GM19438 (cell line): ENCODE data around the gene ELL2.

Experiments used
- ATAC-seq: cut with Tn5 transposase; IDR thresholded peaks from one replicate; pipeline ENCODE4 v1.9.1; 2021; ENCODE audit warnings: low read depth; ENCODE audit not compliant: unreplicated experiment

ELL2 gene

DNA sequence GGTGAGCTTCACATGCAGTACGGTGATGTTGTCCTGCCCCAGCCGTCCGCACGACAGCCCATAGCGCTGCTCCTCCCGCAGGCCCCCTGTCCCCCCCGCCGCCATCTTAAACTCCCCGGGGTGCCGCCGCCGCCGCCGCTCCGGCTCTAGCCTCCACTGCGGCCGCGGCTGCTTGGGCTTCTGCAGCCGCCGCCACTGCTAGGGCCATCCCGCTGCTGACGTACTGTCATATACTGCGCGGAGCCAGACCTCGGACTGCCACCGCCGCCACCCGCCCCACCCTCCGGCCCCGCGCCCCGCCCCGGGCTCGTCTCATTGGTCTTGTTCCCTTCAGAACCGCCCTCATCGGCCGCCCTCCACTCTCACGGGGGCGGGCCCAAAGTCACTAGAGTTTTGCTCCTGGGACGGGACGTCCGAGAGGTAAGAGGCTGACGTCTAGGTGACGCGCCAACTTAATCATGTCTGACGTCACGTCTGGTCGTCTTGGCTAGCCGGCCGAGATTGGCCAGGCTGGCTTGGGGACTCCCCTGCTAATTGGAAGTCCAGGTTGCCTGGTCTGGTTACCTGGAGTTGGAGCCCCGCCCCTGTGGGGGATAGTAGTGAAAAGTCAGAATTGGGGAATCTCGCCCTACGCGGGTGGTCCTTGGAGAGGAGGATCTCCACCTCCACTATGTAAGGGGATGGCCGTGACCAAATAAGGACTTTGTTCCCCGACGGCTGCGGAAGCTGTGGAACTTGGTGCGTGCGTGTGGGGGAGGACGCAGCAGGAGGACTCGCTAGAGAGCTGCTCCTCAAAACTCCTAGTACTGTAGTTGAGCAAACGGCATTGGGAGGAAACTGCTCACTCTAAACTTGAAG lies at the start of gene ELL2:
Gene ELL2 (minus strand): TSS at position 235 of the 858 bp plus-strand sequence. CDS start 130 bp downstream, at position 105.
- ATAC-seq = peak; percentile 83

DNA sequence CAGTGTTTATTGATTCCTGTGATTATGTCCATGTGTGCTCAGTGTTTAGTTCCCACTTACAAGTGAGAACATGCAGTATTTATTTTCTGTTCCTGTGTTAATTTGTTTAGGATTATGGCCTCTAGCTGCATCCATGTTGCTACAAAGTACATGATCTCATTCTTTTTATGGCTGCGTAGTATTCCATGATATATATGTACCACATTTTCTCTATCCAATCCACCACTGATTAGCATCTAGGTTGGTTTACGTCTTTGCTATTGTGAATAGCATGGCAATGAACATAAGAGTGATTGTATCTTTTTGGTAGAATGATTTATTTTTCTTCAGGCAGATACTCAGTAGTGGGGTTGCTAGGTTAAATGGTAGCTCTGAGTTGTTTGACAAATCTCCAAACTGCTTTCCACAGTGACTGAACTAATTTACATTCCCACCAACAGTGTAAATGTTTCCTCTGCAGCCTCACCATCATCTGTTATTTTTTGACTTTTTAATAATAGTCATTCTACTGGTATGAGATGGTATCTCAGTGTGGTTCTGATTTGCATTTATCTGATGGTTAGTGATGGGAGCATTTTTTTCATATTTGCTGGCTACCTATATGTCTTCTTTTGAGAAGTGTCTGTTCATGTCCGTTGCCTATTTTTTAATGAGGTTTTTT lies 47.5 kb upstream of the ELL2 start:
- no peak for ATAC-seq

DNA sequence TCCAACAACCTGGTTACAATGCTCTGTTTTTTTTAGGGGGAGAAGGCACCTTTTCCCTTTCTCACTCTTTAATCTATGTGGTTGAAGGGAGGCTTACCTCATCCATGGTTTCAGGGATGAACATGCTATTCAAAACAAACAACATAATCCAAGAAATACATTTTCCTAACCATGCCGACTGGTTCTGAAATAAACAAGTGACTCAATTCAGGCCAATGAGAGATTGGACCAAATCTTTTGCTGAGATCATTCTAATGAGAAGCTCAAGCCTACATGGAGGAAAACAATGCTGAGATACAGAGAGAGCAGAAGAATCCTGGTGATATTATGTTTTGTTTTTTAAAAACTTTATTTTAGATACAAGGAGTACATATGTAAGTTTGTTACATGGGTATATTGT lies 46.8 kb upstream of the ELL2 start:
- no peak for ATAC-seq

DNA sequence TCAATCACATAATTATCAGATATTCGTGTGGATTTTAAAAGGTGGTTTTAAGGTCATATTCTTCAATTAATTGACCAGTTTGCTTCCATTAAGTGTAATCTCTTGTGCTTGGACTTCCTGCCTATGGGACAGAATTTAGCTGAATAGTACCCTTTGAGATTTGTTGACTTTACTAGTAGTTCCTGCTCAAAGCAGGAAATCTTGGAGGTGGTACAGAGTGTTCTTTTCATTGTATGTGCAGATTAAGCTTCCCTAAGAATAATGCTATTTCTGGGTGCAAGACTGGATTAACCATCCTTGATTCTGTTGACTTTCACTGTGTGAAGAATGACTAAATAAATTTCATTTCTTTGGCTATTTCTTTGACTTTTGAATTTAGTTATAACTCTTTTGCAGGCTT lies 45.4 kb upstream of the ELL2 start:
- ATAC-seq = no peak

DNA sequence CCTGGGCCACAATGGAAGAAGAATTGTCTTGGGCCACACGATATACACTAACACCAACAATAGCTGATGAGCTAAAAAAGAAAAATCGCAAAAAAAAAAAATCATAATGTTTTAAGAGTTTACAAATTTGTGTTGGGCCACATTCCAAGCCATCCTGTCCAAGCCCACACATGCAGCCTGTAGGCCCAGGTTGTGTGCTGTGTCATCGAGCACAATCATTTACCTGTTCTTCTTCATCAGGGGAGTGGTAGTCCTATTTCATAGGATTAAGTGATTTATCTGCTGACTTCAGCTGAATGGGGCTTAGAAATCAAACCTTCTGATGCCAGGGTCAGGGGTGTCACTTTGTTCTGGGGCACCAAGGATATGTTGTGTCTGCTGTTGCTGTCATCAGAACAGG lies 44.6 kb upstream of the ELL2 start:
- ATAC-seq = no peak

DNA sequence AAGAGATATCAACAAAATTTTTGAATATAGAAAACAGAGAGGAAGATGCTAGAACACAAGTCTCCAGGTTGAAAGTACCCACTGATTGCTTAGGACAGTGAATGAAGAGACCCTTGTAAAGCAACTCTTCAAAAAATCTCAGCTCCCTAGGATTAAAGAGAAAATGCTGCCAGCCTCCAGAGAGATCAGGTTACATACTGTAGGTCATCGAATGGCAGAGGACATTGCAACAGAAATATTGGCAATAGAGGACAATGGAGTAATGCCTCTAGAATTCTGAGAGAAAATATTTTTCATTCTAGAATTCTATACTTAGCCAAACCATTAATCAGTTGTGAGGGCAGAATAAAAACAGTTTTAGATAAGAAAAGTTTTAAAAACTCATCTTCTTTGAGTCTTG lies 43.1 kb upstream of the ELL2 start:
- no peak for ATAC-seq

DNA sequence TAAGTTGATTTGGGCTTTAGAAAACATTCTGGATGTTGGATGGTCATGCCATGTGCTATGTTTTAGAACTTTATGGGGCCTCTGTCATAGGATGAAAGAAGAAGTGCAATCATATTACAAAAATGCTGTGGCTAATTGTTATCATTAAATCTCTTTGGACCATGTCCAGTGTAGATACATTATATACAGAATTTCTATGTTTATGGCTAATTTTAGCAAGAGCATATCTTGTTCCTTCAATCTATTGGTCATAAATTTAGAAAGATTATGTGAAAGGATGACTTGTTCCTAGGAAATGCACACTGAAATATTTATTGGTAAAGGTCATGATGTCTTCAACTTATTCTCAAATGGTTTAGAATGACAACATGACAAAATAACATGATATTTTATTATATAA lies 42.4 kb upstream of the ELL2 start:
- ATAC-seq = no peak

DNA sequence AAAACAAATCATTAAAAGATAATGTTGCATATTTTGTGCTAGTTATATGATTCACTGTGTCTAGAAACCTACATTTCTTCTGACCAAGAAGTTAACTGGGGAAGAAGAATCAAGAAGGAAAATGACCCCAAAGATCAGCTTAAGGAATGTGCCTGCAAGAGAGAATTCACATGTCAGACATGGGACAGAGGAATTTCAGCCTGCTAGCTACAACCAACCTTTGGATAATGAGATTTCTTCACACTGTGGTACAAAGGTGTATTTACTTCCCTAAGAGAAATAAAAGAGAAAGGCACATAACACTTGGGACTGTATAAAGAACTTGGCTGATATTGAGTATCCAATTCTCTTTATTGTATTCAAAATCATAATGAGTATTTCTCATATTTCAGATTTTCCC lies 39.6 kb upstream of the ELL2 start:
- ATAC-seq = no peak

DNA sequence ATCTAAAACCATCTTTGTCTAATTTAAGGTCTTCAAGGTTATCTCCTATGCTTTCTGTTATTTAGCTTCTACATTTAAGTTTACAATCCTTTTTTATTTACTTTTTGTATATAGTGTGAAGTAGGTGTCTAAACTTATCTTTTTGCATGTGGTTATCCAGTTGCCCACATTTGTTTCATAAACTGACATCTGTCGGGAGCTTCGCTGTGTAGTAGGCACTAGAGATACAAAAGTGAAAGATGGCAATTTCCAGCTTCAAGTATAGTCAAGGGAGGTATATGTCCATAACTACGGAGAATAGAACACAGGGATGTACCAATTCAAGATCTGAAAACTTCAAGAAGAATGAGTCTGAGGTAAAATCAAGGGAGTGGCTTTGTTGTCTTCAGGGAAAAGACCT lies 38.7 kb upstream of the ELL2 start:
- ATAC-seq = no peak

DNA sequence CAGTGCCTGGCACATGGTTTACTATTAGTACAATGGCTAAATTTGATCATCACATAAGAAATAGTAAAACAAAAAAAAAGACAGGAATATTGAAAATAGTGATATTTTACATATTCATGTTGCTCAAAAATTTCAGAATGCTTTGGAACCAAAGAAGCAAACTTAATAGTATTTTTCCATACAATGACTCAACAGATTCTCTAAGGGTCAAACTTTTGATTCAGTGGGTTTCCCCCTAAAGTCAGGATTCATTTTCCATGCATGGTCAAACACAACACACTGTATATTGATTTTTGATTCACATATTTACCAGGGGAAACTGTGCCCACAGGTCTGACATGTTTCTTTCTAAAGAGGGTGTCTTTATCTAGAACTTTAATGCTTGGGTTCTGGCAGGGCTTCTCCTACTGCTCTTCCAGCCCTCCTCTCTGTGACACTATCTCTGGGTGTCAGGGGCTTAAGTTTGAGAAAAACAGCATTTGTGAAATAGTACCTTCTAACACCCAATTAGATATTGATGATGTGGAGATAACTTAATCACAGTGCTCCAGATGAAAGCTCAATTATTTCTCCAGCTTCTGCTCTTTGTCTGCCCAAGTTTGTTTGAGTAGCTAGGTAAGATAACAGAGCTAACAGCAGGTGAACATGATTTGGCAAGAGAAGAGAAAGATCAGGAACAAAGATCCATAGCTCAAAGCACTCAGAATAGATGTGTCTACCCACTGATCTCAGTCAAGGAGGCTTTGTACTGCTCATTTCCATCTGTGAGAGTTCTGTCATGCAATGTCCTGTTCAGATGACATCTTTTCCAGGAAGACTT lies 35.5 kb upstream of the ELL2 start:
- ATAC-seq = no peak

DNA sequence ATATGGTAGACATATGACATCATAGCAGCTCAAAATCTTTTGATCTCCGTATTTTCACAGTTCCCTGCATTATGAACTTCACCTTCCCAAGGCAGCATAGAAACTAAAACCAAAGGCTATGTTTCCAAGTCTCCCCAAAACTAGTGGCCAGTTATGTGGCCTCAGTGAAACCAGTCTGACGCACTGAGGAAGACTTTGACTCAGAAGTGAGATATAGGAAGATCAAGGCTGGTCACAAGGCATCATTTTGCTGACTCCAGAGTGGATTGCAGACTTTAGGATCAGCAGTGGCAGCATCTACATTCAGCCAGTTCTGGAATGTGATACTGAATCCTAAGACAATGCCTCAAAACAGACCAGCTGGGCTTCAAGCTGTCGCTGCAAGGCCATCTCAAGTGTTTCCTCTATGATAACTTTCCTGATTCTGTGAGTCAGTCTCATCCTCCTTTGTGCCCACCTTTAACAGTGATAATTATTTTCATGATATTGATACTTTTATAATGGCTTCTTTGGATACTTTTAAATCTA lies 34.4 kb upstream of the ELL2 start:
- ATAC-seq = no peak

DNA sequence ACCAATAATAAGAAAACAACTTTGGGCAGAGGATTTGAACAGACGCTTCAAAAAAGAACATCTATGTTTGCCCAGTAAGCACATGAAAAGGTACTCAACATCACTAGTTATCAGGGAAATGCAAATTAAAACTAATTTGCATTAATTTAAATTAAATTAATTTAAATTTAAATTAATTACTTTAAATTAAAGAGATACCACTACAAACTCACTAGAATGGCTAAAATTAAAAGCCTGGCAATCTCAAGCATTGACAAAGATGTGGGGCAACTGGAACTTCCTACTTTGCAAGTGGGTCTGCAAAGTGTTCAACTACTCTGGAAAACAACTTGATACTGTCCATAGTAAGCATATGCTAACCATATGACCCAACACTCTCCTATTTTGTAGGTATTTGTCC lies 32.1 kb upstream of the ELL2 start:
- no peak for ATAC-seq

DNA sequence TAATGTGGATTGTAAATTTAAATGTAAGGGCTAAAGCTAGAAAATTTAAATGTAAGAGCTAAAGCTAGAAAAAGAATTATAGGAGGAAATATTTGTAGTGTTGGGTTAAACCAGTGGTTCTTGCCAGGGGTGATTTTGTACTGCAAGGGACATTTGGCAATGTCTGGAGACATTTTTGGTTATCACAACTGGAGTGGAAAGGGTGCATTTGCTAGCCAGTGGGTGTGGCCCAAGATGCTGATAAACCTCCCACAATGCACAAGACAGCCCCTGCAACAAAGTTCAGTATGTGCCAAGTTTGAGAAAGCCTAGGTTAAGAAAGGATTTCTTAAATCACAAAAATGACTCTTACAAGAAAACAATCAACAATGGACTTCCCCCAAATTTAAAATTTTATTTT lies 31.6 kb upstream of the ELL2 start:
- ATAC-seq = no peak

DNA sequence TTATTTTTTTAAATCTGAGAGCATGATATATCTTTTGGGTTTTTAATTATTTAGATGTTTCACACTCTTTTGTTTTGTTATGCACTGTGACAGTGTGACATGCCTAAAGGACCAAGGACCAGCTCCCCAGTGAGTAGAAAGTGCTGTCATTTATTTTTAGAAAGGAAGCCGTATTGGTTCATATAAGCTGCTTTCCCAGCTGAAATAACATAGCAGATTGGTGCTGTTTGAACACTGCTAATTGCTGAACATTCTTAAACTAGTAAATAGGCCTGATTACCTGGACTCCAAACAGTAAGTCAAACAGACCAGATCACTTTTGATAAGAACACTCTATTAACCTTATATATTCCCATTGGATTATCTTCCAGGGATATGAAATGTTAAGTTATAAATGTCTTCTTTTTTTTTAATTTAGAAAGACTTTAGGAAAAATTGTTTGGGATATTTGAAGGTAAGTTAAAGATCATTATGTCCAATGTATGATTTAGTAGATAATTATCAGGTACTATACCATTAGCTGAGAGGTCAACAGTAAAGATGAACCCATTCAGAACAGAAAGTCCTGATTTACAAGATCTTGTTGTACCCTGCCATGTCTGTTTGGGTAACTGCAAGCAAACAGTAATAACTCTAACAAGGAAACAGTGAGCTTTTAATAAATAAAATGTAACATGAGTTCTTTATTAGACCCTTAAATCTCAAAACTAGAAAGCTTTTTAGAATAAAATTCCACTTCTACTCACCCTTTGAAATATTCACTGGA lies 27.8 kb upstream of the ELL2 start:
- no peak for ATAC-seq

DNA sequence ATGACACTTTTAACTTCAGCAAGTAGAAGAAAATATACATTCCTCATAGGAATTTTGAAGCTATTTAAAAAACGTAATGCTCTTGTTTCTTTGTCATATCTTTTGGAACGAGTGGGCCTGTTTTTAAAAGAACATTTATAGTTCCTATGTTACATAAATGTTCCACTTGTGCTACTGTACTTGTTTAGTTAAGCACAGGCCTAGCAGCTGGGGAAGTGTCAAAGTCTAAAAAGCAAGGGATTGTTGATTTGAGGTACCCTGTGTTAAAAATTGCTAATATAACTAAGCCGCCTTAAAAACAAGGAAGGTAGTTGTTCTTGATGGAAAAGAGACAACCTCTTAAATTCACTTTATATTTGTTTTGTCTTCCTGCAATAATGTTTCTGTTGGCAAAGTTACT lies 27.2 kb upstream of the ELL2 start:
- no peak for ATAC-seq

DNA sequence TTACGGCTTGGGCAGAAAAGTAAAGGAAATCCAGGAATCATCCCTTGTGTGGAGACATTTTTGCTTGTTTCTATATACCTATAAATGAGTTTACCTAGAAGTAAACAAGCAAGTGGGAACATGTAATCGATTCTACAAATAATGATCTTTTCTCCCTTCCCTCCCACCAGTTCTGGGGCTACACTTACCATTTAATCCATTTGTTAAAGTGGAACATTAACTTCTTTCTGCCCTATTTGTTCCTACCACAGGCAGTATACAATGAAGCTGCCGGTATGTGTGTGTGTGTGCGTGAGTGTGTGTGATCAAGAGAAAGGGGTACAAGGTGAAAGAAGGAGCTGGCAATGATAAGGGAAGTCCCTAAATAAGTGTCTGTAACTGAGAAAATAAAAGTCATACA lies 26.4 kb upstream of the ELL2 start:
- ATAC-seq = no peak

DNA sequence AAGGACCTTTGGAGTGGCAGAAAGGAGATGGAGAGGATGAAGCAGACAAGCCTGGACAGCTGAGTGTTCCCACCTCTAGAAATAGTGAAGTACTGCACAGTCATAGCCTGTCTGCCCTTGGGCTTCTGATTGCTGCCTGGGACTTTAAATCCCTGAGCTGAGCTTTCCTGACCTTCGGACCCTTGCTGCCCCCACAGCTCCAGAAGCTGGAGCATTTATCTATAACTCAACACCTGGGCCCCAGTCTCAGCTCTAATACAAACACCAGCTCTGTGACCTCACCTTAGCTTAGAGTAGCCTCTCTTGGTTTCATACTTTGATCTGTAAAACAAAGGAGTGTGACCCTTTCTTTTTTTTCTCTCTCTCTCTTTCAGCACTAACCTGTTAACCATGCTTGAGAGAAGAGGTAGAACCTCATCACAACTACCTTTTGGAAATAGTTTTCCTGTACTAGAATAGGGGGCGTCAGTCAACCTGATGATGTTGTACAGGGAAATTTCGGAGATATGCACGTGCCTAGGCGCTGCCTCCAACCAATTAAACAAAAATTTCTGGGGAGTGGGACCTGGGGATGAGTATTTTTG lies 25.4 kb upstream of the ELL2 start:
- ATAC-seq = no peak

DNA sequence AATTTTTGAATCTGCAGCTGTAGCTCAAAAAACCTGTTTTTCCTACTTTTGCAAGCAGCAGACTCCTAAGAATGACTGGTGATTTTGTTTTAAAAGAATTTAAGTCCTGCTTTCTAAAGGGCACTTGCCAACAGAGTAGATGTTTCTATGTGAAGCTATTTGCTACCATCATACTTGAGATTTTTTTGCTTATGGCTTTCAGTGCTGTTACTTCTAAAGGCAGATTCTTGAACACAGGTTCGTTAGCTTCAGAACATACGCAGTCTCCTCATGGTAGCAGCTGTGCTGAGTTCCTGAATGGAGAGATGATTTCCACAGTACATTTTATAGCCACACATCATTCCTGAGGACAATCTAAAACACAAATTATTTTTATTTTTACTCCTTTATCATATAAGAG lies 24.4 kb upstream of the ELL2 start:
- no peak for ATAC-seq

DNA sequence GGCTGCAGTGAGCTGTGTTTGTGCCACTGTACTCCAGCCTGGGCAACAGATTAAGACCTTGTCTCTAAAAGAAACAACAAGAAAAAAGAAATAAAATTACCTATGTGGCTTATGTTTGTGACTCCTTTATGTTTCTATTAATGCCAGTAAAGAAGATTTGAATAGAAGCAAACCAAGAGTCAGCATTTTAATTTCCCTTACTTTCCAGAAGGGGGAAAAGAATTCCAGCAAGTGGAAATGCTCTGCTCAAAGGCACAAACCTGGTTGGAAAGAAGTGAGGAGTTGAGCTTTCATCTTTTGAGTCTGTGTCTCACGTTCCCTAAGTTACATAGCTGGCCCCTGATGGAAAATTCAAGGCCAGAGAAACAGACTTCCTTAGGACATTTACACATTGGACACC lies 23.6 kb upstream of the ELL2 start:
- no peak for ATAC-seq

DNA sequence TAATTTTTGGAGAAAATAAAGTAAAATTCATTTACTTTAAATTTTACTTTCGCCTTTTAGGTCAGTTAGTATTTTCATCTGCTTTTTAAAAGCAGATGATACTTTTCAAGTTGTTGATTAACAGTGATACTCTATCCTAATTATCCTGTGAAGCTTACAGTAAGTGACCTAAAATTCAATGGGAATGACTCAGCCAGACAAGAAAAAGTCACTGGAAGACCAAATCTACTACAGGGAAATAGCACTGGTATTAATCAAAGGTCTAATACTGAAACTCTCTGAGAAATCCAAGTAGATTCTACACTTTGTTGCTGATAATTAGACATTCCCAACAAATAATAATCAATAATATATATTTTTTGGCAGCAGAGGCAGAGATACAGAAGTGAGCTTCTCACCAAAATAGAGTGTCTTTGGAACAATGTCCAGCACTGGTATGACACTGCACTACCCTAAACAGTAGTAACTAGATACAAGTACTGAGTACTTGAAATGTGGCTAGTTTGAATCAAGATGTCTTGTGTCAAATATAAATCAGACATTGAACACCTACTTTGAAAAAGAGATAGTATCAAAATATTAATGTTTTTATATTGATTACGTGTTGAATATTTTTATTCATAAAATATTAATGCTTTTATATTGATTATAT lies 22.8 kb upstream of the ELL2 start:
- ATAC-seq = no peak
